IPS DF 4.7 (cell line): ENCODE data around the gene ADCY2.
A peak's percentile ranks its signal among the peaks of the same experiment; 100 is the strongest.

Experiments used
- DNase-seq: peaks from one replicate; pipeline ENCODE4 v3.0.0-alpha.2; 2013; ENCODE audit warnings: low spot score; ENCODE audit errors: extremely low read depth

Gene ADCY2

GRCh38 chr5:7437836-7438235 is 41.9 kb downstream of the ADCY2 start:
- DNase-seq, result no peak

DNA sequence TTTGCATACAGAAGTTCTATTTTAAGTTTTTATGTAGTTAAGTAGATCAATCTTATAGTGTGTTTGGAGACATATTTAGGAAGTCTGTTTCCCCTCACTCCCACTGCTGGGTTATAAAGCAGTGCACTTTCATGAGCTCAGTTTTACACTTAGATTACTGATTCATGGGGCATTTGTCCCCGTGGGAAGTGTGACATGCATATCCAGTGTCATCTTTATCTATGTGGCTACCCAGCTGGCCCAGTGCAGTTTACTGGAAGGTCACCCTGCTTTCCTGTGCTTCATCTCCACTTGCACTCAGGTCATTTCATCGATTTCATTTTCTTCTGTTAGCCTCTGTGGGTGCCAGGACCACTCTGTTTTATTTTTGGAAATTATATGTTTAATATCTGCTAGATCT is 49.1 kb downstream of the ADCY2 start:
- DNase-seq, result no peak

- DNase-seq, result no peak
Observed at GRCh38 chr5:7445831-7446230, 49.9 kb downstream of the ADCY2 start.

GRCh38 chr5:7446913-7447312 is 51.0 kb downstream of the ADCY2 start:
- no peak for DNase-seq

DNA sequence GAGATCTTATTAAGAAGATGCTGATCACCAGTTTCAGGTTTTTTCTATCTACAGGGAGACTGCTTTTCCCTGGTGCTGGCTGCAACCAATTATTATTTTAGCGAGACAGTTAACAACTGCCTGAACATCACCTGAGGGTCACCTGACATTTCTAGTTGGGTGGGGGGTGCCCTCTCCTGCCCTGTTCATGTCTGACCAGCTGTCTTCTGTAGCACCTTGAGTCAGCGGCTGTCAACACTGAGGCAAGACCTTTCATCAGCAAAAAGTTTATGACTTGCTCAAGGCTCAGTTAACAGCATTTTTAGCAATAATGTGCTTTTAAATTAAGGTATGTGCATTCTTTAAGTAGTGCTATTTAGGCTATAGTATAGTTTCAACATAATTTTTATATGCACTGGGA is 58.0 kb downstream of the ADCY2 start:
- DNase-seq, result no peak

DNA sequence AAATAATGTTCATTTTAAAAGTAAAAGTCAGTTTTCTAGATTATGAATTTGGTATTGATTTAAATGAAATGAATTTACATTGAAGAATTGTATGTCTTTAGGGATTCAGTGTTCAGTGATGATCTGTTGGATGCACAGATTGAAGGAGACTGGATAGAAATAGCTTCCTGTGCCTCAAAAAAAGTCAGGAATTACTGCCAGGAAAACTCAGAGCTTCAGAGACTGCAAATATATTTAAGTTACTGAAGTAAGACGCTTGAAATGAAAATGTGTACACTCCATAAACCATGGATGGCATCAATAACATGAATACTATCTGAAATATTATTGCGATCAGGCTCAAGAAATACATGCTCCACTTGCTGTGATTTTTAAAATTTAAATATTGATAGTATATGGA is 60.3 kb downstream of the ADCY2 start:
- DNase-seq, result no peak

- no peak for DNase-seq
Observed at GRCh38 chr5:7461371-7461770, 65.4 kb downstream of the ADCY2 start.

- no peak for DNase-seq
Observed at GRCh38 chr5:7462758-7463157, 66.8 kb downstream of the ADCY2 start.

GRCh38 chr5:7464182-7464581 is 68.2 kb downstream of the ADCY2 start:
- no peak for DNase-seq

GRCh38 chr5:7467179-7467578 is 71.2 kb downstream of the ADCY2 start:
- DNase-seq, result no peak

- no peak for DNase-seq
Observed at GRCh38 chr5:7468742-7469141, 72.8 kb downstream of the ADCY2 start.

- no peak for DNase-seq
Observed at GRCh38 chr5:7471710-7472109, 75.8 kb downstream of the ADCY2 start.

GRCh38 chr5:7473115-7473514 is 77.2 kb downstream of the ADCY2 start:
- no peak for DNase-seq

DNA sequence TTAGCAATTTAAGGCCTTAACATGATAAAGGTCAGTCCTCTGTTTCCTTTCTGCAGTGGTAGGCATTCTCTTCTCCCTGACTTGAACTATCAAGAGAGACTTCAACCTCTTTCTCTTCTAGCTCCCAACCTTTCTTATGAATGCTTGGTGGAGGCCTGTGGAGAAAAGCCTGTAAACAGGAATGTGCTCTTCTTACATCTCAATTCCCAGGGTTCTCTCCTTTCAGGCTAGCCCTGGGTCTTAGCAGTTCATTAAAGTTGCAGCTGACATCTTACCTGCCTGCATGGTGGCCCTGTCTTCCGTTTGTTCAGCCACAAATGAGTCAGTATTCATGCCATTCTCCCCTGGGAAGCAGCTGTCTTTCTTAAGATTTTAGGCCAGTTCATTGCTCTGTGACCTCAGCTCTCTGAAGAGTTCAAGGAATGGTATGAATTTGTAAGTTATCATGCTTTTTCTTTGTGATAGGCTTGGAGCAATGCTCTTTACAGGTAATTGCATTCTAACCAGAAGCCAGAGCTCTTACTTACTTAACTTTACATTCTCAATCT is 77.8 kb downstream of the ADCY2 start:
- DNase-seq, result peak; percentile 62

DNA sequence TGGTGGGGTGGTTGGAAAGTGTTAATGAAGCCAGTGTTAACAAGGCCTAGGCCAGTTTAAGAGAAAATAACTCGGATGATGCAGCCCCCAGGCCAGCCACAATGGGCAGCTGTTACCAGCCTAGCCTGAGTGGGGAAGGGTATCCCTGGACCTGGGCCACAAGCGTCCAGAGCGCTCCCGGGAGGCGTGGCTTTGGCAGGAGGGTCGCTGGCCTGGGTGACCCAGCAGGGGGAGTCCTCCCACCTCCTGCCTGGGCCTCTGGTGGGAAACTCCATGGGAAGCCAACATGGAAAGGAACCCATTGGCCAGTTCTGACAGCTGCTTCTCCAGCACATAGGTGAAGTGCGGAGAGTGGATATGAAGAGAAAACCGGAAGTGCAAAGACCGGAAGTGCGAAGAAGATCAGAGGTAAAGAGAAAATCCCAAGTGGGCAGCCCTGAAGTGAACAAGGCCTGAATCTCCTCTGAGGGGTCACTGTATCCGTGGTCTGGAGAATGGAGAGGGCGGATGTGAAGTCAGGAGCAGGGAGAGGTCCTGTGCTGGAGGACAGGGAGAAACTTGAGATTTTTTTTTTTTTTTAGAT is 79.0 kb downstream of the ADCY2 start:
- no peak for DNase-seq

DNA sequence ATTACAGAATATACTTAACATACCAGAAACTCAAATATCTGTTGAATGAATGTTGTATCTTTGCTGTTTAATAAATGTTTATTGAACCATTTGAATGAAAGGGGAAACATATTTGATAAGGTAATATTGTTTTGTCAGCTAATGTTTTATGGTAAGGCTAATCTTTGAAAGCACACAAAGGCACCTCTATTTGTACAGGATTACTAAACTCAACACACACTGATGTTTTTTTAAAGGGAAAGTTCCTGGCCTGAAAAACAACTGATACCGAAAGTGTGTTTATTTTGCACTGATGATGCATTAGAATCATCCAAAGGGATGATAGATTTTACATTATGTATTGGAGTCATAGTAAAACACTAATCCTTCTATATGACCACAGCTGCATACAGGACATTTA is 82.5 kb downstream of the ADCY2 start:
- DNase-seq, result no peak

DNA sequence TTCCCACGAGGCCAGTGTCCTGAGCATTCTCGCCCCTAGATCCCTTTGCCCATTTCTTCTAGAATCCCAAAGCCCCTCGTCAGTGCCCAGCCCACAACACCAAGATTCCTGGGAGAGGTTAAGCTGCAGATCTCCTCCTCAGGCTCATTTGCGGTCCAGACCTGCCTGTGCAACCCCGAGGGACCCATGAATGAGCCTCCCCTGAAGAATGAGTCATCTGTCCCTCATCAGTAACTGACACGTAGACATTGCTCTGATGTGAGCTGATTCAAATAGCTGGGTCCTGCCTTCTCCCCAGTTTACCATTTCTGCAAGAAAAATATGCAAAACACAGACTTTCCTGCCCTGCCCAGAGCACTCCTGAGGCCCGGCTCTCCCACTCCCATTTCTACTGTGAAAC is 92.8 kb downstream of the ADCY2 start:
- DNase-seq, result no peak

- DNase-seq, result no peak
Observed at GRCh38 chr5:7492371-7492770, 96.4 kb downstream of the ADCY2 start.

- no peak for DNase-seq
Observed at GRCh38 chr5:7493081-7493480, 97.1 kb downstream of the ADCY2 start.

- no peak for DNase-seq
Observed at GRCh38 chr5:7493622-7494021, 97.7 kb downstream of the ADCY2 start.

- DNase-seq, result no peak
Observed at GRCh38 chr5:7494481-7495130, 98.7 kb downstream of the ADCY2 start.

GRCh38 chr5:7495131-7495517 is 99.2 kb downstream of the ADCY2 start:
- no peak for DNase-seq

- no peak for DNase-seq
Observed at GRCh38 chr5:7500256-7500655, 104.3 kb downstream of the ADCY2 start.
